ENCODE results near the gene AMH.

DNA sequence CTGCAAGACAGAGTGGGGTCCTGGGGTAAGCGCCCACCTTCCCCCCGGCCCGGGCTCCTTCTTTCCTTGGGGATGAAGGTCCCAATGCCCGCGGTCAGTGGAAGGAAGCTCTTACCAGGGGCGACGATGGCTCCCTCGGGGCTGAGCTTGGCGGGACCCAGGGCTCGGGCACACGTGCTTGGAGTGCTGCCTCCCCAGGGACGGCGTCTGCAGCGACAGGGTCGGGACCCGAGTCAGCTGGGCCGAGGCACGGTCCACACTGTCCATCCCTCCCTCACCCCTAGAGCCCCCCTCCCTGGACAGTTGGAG lies 3.6 kb downstream of the AMH start:
- TF ChIP-seq POLR2A (IDR thresholded peaks at IDR 0.05) (no peak), EP300 (IDR thresholded peaks at IDR 0.05) (no peak)
- TF ChIP-seq, protein P1, sequence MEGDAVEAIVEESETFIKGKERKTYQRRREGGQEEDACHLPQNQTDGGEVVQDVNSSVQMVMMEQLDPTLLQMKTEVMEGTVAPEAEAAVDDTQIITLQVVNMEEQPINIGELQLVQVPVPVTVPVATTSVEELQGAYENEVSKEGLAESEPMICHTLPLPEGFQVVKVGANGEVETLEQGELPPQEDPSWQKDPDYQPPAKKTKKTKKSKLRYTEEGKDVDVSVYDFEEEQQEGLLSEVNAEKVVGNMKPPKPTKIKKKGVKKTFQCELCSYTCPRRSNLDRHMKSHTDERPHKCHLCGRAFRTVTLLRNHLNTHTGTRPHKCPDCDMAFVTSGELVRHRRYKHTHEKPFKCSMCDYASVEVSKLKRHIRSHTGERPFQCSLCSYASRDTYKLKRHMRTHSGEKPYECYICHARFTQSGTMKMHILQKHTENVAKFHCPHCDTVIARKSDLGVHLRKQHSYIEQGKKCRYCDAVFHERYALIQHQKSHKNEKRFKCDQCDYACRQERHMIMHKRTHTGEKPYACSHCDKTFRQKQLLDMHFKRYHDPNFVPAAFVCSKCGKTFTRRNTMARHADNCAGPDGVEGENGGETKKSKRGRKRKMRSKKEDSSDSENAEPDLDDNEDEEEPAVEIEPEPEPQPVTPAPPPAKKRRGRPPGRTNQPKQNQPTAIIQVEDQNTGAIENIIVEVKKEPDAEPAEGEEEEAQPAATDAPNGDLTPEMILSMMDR (IDR thresholded peaks at IDR 0.05): no peak

Data from tibial nerve (tissue), 4 donors.